Measurements from ENCODE around the gene PRUNE1.

The PRUNE1 gene

DNA sequence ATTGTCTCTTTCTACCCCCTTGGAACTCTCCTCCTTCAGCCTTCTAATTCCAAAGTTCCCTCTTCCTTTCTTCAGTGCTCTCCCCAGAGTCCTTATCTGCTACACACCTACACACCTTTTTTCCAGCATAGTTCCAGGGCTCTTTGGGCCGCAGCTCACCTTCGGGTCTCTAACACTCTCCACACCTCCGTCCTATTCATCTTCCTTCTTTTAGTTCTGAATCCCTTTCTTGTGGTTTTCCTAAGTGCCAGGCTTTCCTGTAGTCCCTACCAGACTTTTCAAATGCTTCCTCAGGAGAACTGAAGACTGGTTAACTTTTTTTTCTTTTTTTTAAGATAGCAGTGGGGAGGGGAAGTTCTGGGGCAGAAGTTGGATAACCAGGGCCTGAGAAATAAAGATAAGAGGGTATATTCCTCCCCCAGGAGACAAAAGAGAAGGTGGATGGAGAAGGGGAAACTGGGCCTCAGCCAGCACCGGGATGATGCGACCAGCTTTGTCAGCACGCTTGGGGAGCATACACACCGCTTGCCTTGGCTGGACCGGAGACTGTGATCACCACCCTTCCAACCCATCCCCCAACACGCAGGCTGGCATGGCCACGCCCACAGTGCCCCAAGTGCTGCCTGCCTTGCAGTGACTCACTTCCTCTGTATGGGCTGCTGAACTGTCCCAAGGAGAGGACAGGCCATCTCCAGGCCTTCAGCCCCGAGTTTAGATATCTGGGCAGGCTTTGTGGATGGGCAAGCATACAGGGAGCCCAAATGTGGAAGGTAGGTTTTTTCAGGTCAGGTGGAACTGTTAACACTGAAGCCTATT, 31.2 kb upstream of the PRUNE1 start:
- peak in 1 of 2 donors; percentile 37 for DNase-seq (ENCODE audit: low read depth in 2 of 2)

DNA sequence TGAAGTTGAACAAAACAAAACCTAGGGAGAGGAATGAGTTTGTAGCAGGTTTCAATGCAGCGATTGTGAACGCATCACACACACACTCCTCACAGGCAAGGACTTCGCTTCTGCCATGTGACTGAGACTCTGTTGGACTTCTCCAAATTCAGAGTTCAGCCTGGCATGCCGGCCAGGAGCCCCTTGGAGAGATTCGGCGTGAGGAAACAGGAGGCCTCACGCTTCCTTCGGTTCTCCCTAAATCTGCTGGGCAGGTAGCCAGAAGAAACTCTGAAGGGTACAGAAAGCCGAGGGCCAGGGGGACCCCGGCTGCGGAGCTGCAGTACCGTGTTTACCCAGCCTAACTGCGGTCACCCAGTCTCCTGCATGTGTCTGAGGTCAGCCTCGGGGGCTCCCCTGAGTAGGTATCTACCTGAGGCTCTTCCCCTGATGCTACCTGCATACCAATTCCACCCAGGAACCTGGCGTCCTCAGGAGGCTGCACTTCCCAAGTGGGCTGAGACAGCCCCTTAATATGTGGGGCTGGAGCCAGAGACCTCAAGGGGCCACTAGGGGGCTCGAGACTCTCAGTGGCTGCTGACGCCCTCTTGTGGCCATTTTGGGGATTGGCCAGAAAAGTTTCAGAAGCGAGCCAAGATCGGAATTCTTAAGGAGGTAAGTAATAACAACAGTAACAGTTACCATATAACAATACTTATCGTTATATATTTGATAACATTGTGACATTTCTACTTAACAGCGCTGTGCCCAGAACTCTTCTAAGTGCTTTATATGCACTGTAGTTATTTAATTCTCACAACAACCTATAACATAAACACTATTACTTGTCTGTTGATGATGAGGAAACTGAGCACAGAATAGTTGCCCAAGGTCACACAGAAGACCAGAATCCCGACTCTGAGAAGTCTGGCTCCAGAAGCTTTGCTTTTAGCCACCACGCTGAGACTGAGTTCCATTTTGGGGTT, 28.9 kb upstream of the PRUNE1 start:
- peak; percentile 77 to 85 for DNase-seq (ENCODE audit: low read depth in 2 of 2)

DNA sequence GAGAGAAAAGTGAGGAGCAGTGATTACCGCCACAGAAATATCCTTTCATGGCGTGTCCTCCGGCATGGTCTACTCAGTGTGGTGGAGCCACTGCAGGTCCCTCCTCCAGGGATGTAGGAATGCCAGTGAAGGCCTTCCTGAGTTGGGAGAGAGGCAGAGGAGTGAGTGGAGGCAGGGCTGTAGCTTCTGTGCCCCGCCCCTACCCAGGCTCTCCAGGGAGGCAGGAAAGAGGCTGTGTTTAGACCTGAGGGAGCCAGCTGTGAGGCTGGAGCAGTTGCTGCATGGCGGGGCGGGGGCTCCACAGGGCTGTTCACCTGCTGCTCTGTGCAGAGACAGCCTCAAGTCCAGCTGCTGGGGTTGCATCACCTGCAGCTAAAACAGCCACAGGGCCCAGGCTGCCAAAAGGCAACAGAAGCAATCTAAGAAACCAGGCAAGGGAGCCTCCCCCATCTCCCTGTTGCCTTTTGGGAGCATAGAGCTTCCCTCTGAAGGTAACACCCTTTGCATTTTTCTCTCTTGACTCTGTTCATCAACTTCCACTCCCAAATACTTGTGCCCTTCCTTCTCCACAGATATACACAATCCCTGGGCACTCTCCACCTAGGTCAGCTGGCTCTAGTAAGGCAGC, 27.0 kb upstream of the PRUNE1 start:
- no peak for DNase-seq (ENCODE audit: low read depth in 2 of 2)

DNA sequence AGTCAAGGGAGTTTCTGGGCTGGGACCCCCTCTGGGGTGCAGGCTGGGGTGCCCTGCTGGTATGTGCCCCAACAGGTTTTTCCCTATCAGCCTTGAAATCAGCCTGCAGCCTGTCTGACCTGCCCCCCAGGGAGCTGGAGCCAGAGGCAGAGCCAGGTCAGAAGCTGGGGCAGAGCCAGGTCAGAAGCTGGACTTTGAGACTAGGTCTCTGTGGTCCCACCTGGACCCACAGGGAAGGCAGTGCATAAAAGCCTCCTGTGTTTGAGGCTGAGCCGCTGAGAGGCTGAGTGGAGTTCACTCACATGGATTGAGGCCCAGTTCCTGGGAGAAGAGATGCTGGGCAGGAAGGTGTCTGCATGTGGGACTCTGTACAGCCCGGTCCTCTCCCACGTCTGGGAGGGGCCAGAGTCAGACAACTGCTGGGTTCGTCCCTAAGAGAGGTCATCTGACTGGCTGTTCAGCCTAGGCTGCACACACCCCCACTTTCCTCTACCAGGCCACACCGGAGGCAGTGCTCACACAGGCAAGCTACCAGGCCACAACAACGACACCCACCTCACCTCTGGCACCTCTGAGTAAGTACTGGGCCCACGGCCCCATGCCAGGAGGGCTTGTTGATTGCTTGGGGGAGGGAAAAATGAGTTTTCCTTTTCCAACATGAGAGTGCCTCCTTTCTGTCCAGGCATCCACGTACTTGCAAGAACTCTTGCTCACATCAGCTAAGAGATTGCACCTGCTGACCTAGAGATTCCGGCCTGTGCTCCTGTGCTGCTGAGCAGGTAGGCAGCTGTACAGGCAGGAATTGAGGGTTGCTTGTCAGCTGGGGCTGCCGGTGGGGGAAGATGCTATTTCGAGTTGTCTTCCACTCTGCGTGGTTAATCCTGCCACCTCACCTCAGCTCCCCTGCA, 26.2 kb upstream of the PRUNE1 start, which contains the start of gene ANXA9:
Gene ANXA9 (plus strand): TSS at position 488 of the 908 bp plus-strand sequence. CDS start 814 bp downstream, outside the sequence.
- no peak for DNase-seq (ENCODE audit: low read depth in 2 of 2)

DNA sequence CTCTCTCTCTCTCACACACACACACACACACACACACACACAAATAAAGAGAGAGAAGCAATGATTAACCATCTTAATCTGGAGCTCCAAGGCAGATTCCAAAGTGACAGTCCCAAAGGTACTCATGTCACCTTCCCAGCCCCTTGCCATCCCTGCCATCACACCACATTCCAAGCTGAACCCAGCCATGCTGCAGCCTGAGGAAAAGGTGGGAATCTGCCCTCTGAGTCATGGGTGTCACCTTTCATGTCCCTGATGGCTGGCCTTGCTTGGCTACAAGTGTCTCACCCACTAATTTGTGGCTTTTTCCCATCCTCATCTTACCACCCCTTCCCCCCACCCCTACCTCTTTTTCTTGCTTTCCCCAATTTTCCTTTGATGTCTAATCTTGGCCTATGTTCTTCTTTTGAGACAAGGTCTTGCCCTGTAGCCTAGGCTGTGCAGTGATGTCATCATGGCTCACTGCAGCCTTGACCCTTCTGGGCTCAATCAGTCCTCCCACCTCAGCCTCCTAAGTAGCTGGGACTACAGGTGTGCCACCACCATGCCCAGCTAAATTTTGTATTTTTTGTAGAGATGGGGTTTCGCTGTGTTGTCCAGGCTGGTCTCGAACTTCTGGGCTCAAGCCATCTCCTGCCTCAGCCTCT, 22.9 kb upstream of the PRUNE1 start:
- no peak for DNase-seq (ENCODE audit: low read depth in 2 of 2)

DNA sequence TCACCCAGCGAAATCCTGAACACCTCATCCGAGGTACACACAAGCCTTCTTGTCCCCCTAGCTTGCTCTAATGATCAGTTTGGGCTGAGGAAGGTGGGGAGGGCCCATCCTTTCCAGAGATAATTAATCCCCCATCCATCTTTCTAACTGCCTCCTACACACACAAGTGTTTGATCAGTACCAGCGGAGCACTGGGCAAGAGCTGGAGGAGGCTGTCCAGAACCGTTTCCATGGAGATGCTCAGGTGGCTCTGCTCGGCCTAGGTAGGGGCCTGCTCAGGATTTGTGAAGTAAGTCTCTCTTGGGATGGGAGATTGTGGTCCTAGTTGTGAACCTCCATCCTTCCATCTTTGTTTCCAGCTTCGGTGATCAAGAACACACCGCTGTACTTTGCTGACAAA, 20.3 kb upstream of the PRUNE1 start:
- DNase-seq (ENCODE audit: low read depth in 2 of 2): no peak

DNA sequence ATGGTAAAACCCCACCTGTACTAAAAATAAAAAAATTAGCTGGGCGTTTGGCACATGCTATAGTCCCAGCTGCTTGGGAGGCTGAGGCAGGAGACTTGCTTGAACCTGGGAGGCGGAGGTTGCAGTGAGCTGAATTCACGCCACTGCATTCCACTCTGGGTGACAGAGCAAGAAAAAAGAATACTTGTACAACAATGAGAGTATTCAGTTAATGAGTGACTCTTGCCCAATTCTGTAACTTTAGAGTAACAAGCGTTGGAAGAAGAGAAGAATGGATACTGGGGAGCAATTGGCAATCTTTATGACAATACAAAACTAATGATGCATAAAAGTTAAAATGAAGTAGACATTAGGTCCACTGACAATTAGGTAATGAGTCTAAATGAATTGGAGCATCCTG, 15.6 kb upstream of the PRUNE1 start:
- DNase-seq (ENCODE audit: low read depth in 2 of 2): no peak

DNA sequence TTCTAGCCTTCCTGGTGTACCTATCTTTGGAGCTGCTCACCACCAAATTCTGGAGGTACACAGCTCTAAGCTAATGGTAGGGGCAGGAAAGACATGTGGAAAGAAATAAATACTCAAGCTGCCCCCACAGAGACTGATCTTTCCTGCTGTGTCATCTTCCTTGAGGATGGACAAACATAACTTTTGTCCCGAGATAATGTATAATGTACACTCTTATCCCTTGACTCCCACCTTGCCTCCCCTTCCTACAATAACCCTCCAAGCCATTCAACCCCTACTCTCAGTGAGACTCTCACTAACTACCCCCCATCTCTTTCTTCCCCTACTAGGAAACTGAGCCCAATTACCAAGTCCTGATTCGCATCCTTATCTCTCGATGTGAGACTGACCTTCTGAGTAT, 14.0 kb upstream of the PRUNE1 start:
- DNase-seq (ENCODE audit: low read depth in 2 of 2): no peak

DNA sequence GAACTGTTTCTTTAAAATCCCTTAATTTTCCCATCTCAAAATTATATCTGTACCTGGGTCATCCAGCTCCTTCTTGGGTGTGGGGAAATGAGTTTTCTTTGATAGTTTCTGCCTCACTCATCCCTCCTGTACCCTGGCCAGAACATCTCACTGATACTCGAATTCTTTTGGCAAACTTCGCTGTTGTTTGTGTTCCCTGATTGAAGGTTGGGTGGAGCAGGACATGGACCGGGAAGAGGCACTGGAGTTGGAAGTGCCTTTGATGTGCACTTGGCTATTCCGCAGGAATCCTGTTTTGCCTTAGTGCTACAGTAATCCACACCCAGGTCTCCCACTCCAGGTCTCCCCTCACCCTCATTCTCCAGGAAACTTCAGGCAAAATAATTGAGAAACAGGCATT, 12.8 kb upstream of the PRUNE1 start:
- no peak for DNase-seq (ENCODE audit: low read depth in 2 of 2)

DNA sequence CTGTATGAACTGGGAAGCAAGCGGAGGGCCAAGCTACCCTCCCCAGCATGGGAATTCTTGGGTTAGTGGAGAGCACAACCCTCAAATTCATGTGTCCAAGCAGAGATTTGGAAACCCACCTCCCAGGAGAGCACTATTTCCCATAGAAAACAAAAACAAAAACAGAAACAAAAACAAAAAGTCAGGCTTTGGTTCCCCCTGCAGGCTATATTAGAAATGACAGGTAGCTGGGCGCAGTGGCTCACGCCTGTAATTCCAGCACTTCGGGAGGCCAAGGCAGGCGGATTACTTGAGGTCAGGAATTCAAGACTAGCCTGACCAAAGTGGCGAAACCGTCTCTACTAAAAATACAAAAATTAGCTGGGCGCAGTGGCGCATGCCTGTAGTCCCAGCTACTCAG, 12.4 kb upstream of the PRUNE1 start:
- no peak for DNase-seq (ENCODE audit: low read depth in 2 of 2)

DNA sequence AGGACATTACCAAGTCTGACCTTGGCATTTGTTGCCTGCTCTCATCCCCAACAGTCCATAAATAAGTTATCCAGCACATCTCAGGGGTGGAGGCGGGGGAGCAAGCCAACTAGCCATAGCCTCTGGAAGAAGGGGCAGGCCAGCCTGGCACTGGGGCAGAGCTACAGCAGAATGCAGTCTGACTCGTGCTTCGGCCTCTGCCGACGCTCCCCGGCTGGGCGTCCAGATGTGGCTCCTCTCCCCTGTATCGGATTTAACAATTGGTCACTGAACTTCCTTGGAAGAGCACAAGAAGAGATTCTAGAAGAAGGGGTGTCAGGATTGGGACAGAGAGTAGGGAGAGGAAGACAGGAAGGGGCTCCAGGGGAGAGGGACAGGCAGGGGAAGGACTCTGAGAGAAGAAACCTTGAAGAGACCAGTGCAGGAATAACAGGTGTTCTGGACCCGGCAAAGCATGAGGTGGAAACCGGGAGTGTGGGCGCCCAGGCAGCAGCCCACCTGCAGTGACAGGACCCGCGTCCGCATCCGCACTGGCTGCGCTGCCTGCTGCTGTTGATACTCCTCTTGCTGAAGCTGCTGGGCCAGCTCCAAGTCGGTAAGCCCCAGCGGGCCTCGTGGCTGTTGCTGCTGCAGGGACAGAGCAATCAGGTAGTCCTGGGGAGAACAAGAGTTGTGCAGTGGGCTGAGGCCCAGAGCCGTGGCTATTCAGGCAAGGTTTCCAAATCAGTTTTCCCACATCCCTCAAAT, 10.9 kb upstream of the PRUNE1 start:
- DNase-seq (ENCODE audit: low read depth in 2 of 2): no peak

DNA sequence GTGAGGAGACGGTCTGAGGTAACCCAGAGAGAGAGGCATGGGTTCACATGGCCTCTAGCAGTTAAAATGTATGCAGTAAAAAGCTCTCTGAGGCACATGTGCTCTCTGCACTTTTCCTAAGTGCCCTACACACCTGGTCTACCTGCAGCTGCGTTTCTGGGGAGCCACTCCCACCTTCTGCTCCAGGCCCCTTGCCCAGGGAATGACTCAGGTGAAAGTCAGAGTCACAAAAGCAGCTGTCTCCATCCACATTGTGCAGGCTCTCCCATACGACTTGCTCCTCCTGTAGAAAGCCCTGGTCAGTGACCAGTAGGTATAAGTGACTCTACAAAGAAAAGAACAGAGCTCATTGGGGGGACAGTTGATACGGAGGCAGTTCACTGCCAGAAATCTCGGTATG, 10.3 kb upstream of the PRUNE1 start:
- DNase-seq (ENCODE audit: low read depth in 2 of 2): no peak

DNA sequence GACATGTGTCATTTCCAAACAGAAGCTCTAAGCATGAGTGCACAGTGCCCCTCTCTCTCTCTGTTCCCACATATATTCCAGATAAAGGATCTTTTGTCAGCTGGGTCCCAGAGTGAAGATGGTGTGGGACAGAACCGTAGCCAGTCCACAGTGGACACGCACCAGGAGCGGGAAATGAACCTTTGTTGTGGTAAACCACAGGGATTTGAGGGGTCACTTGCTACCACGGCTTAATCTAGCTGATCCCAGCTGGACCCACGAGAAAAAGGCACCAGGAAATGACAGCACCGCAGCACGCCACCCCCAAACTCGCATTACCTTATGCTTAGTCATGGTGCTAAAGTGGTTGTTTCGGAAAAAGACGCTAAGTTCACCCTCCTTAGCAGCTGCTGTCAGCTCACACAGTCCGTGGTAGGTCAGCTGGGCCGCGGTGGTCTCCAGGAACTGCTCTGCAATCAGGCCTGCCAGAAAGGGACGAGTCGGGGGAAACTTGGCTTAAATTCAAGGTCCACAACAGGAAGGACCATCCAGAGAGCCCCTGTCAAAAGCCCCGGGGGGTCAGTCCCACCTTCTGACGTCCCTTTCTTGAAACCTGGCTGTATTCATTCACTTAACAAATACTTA, 9.1 kb upstream of the PRUNE1 start:
- no peak for DNase-seq (ENCODE audit: low read depth in 2 of 2)

DNA sequence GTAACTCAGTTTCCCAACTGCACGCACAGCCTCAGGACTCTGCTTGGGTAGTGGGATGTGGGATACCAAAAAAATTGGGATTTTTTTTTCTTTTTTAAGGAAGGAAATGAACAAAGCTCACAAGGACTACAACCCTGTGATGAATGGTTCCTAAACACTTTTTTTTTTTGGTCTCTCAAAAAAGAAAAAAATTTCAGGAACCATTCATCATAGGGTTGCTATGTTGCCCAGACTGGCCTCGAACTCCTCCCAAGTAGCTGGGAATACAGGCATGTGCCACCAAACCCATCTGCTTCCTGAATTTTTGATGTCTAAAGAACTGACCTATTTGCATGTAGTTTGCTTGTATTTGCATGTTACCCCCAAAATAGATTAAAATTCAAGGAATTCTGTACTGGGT, 8.3 kb upstream of the PRUNE1 start:
- no peak for DNase-seq (ENCODE audit: low read depth in 2 of 2)

DNA sequence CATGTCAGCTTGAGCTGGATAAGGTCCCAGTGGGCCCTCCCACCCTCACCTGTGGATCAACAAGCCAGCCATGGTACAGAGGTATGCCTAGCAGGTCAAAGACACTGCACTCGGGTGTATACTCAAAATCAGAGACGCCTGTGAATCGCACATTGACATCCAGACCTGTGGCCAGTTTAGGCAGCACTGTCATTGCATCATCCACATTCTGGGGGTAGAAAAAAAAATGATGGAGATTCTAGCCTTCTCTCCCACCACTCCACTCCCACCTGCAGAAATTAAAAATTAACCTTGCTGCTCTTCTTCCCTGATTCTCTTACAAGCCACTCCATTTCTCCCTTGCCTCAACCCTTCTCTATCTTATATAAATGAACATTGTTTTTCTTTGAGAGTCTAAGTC, 7.8 kb upstream of the PRUNE1 start:
- no peak for DNase-seq (ENCODE audit: low read depth in 2 of 2)

DNA sequence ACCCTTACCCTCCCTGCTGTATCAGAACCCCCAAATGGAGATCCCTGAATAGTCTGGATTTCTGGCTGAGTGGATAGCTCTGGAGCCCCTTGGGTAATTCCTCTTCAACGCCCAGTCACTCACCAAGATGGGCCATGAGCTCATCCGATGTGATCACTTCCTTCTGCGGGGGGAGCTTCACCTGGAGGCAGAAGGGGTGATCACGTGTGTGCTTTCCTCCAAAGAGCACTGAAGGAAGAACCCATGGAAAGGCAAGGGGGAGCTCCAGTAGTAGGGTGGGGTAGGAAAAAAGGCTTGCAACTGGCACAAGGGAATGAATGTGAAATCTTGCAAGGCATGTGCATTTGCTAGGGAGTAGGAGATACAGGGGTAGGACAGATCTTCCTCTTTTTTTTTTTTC, 6.6 kb upstream of the PRUNE1 start:
- DNase-seq (ENCODE audit: low read depth in 2 of 2): no peak

DNA sequence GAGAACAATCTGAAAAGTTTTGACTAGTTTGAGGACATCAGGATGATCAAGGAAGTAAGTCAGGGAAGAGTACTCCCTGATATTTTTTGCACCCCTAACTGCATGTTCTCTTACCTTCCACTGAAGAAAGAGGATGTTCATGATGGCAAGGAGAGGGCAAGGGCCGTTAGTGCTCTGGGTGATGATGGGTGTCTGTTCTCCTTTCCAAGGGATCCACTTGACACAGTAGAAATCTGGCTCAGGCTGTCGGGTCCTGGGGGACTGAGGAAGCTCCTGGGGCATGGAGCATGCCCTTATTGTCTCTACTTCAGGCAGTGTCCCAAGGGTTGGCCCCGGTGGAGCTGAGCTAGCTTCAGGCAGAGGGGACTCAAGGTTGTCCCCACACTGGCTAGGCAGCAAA, 6.2 kb upstream of the PRUNE1 start:
- no peak for DNase-seq (ENCODE audit: low read depth in 2 of 2)

DNA sequence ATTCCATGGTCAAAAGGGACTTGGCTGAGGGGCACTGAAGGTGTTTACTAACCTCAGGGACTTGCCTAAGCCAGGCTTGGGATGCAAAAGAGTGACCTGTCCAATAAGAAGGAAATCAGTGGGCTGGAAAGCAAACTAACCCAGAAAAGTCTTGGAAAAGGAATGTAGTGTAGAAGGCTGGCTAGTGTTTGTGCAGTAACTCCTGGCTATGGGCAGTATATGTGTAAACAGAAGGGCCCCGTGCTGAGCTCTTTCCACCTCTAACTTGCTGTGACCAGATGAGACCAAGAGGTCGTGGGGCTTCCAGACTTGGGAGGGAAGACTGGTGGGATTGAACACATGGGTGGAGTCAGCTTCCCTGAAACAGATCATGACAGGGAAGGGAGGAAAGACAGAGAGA, 5.6 kb upstream of the PRUNE1 start:
- DNase-seq (ENCODE audit: low read depth in 2 of 2): no peak

DNA sequence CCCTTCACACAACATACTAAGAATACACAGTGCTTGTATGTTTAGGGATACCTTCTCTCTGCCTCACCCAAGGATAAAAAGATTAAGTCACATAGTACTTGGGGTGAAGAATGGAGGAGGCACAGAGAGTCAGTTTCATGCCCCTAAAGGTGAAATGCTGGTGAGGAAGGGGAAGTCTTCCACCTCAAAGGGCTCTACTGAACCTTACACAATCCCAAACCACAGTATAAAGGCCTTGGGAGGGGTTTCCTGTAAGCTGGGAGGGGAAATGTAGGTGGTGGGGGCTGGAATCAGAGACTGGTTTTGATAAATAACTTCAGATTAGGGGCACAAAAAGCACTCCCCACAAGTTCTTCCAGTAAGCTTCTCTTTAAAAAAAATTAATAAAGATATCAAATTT, 5.1 kb upstream of the PRUNE1 start:
- DNase-seq (ENCODE audit: low read depth in 2 of 2): no peak

Measured in stimulated activated CD4-positive, alpha-beta T cell treated with anti-CD3 and anti-CD28 coated beads, Interleukin-1b, Interleukin-23, amount 100 ng/mL, for 1 hour (primary cell).